ENCODE results near the gene PLCB4. TPM values are rescaled to one million over a fixed set of nuclear protein-coding genes. Genes with fewer than 3 reads are reported as not detected.
A peak's percentile ranks its signal among the peaks of the same experiment; 100 is the strongest.

Gene PLCB4
- total and polyA plus RNA-seq, 2 donors, result 11.5 to 32.1 TPM

GRCh38 chr20:9198460-9198859, 129.6 kb downstream of the PLCB4 start:
- no peak for DNase-seq (ENCODE audit: extremely low spot score)
- Histone ChIP-seq H3K4me1 (ENCODE audit: insufficient read depth) (no peaks in the 10 kb centered on the region), H3K36me3 (ENCODE audit: insufficient read depth) (no peaks in the 10 kb centered on the region), H3K27ac (ENCODE audit: low read depth) (no peak overlapping the region), H3K4me3 (ENCODE audit: low read depth, low read length) (no peak overlapping the region)

GRCh38 chr20:9200196-9200595, 131.3 kb downstream of the PLCB4 start:
- H3K27ac ChIP-seq (ENCODE audit: low read depth), result no peak overlapping the region
- H3K36me3 ChIP-seq (ENCODE audit: insufficient read depth), result no peaks in the 10 kb centered on the region
- no peak overlapping the region for H3K4me3 ChIP-seq (ENCODE audit: low read depth, low read length)
- 92% methylated on average over 5 of the region's 5 CpGs for WGBS
- DNase-seq (ENCODE audit: extremely low spot score), result no peak
- no peaks in the 10 kb centered on the region for H3K4me1 ChIP-seq (ENCODE audit: insufficient read depth)

- H3K4me1 ChIP-seq (ENCODE audit: insufficient read depth), result no peaks in the 10 kb centered on the region
- no peak overlapping the region for H3K27ac ChIP-seq (ENCODE audit: low read depth)
- WGBS, result 79% methylated on average over 1 of the region's 1 CpG
- DNase-seq (ENCODE audit: extremely low spot score), result no peak
- no peaks in the 10 kb centered on the region for H3K36me3 ChIP-seq (ENCODE audit: insufficient read depth)
- no peak overlapping the region for H3K4me3 ChIP-seq (ENCODE audit: low read depth, low read length)
Observed at GRCh38 chr20:9200620-9201019, 131.7 kb downstream of the PLCB4 start.

- Histone ChIP-seq H3K27ac (ENCODE audit: low read depth) (no peak overlapping the region), H3K4me3 (ENCODE audit: low read depth, low read length) (no peak overlapping the region), H3K36me3 (ENCODE audit: insufficient read depth) (no peaks in the 10 kb centered on the region), H3K4me1 (ENCODE audit: insufficient read depth) (no peaks in the 10 kb centered on the region)
- 88% methylated on average over 3 of the region's 3 CpGs for WGBS
- DNase-seq (ENCODE audit: extremely low spot score), result no peak
Observed at GRCh38 chr20:9202420-9203080, 133.7 kb downstream of the PLCB4 start.

GRCh38 chr20:9203081-9203447, 134.2 kb downstream of the PLCB4 start:
- DNase-seq (ENCODE audit: extremely low spot score), result no peak
- Histone ChIP-seq H3K27ac (ENCODE audit: low read depth) (no peak overlapping the region), H3K36me3 (ENCODE audit: insufficient read depth) (no peaks in the 10 kb centered on the region), H3K4me1 (ENCODE audit: insufficient read depth) (no peaks in the 10 kb centered on the region), H3K4me3 (ENCODE audit: low read depth, low read length) (no peak overlapping the region)

- WGBS, result 69% methylated on average over 5 of the region's 5 CpGs
- no peaks in the 10 kb centered on the region for H3K36me3 ChIP-seq (ENCODE audit: insufficient read depth)
- no peaks in the 10 kb centered on the region for H3K4me1 ChIP-seq (ENCODE audit: insufficient read depth)
- no peak overlapping the region for H3K4me3 ChIP-seq (ENCODE audit: low read depth, low read length)
- no peak overlapping the region for H3K27ac ChIP-seq (ENCODE audit: low read depth)
- no peak for DNase-seq (ENCODE audit: extremely low spot score)
Observed at GRCh38 chr20:9204979-9205378, 136.1 kb downstream of the PLCB4 start.

GRCh38 chr20:9206486-9206885, 137.6 kb downstream of the PLCB4 start:
- Histone ChIP-seq H3K27ac (ENCODE audit: low read depth) (no peak overlapping the region), H3K4me3 (ENCODE audit: low read depth, low read length) (no peak overlapping the region), H3K36me3 (ENCODE audit: insufficient read depth) (no peaks in the 10 kb centered on the region), H3K4me1 (ENCODE audit: insufficient read depth) (no peaks in the 10 kb centered on the region)
- no peak for DNase-seq (ENCODE audit: extremely low spot score)

GRCh38 chr20:9207253-9207652, 138.4 kb downstream of the PLCB4 start:
- H3K4me1 ChIP-seq (ENCODE audit: insufficient read depth), result no peaks in the 10 kb centered on the region
- H3K36me3 ChIP-seq (ENCODE audit: insufficient read depth), result no peaks in the 10 kb centered on the region
- no peak for DNase-seq (ENCODE audit: extremely low spot score)
- no peak overlapping the region for H3K4me3 ChIP-seq (ENCODE audit: low read depth, low read length)
- 93% methylated on average over 5 of the region's 5 CpGs for WGBS
- no peak overlapping the region for H3K27ac ChIP-seq (ENCODE audit: low read depth)

- Histone ChIP-seq H3K27ac (ENCODE audit: low read depth) (no peak overlapping the region), H3K36me3 (ENCODE audit: insufficient read depth) (no peaks in the 10 kb centered on the region), H3K4me1 (ENCODE audit: insufficient read depth) (no peaks in the 10 kb centered on the region), H3K4me3 (ENCODE audit: low read depth, low read length) (no peak overlapping the region)
- WGBS, result 86% methylated on average over 5 of the region's 5 CpGs
- DNase-seq (ENCODE audit: extremely low spot score), result no peak
Observed at GRCh38 chr20:9210356-9210755, 141.5 kb downstream of the PLCB4 start.

- Histone ChIP-seq H3K27ac (ENCODE audit: low read depth) (no peak overlapping the region), H3K4me1 (ENCODE audit: insufficient read depth) (no peaks in the 10 kb centered on the region), H3K4me3 (ENCODE audit: low read depth, low read length) (no peak overlapping the region), H3K36me3 (ENCODE audit: insufficient read depth) (no peaks in the 10 kb centered on the region)
- WGBS, result 87% methylated on average over 4 of the region's 4 CpGs
- DNase-seq (ENCODE audit: extremely low spot score), result no peak
Observed at GRCh38 chr20:9211016-9211760, 142.3 kb downstream of the PLCB4 start.

- DNase-seq (ENCODE audit: extremely low spot score), result no peak
- H3K4me3 ChIP-seq (ENCODE audit: low read depth, low read length), result no peak overlapping the region
- H3K36me3 ChIP-seq (ENCODE audit: insufficient read depth), result no peaks in the 10 kb centered on the region
- H3K27ac ChIP-seq (ENCODE audit: low read depth), result no peak overlapping the region
- WGBS, result 91% methylated on average over 2 of the region's 2 CpGs
- no peaks in the 10 kb centered on the region for H3K4me1 ChIP-seq (ENCODE audit: insufficient read depth)
Observed at GRCh38 chr20:9212735-9213134, 143.8 kb downstream of the PLCB4 start.

- no peak overlapping the region for H3K27ac ChIP-seq (ENCODE audit: low read depth)
- H3K4me3 ChIP-seq (ENCODE audit: low read depth, low read length), result no peak overlapping the region
- DNase-seq (ENCODE audit: extremely low spot score), result no peak
- no peaks in the 10 kb centered on the region for H3K36me3 ChIP-seq (ENCODE audit: insufficient read depth)
- no peaks in the 10 kb centered on the region for H3K4me1 ChIP-seq (ENCODE audit: insufficient read depth)
- 28% methylated on average over 3 of the region's 3 CpGs for WGBS
Observed at GRCh38 chr20:9214685-9215084, 145.8 kb downstream of the PLCB4 start.

- no peaks in the 10 kb centered on the region for H3K36me3 ChIP-seq (ENCODE audit: insufficient read depth)
- H3K27ac ChIP-seq (ENCODE audit: low read depth), result no peak overlapping the region
- H3K4me3 ChIP-seq (ENCODE audit: low read depth, low read length), result no peak overlapping the region
- WGBS, result 94% methylated on average over 2 of the region's 2 CpGs
- no peak for DNase-seq (ENCODE audit: extremely low spot score)
- H3K4me1 ChIP-seq (ENCODE audit: insufficient read depth), result no peaks in the 10 kb centered on the region
Observed at GRCh38 chr20:9215539-9215938, 146.7 kb downstream of the PLCB4 start.

GRCh38 chr20:9218531-9218961, 149.7 kb downstream of the PLCB4 start:
- Histone ChIP-seq H3K27ac (ENCODE audit: low read depth) (peak overlapping the region; percentile 10), H3K4me1 (ENCODE audit: insufficient read depth) (no peaks in the 10 kb centered on the region), H3K4me3 (ENCODE audit: low read depth, low read length) (no peak overlapping the region), H3K36me3 (ENCODE audit: insufficient read depth) (no peaks in the 10 kb centered on the region)
- WGBS, result 30% methylated on average over 6 of the region's 6 CpGs
- no peak for DNase-seq (ENCODE audit: extremely low spot score)
